Measurements from ENCODE around the gene CSTPP1.

The CSTPP1 gene

GRCh38 chr11:47060807-47061206 lies 124.2 kb downstream of the CSTPP1 start:
- Histone ChIP-seq H3K36me3 (replicated peaks) (no peaks in the 10 kb centered on the region), H3K27ac (no peak overlapping the region), H3K4me3 (ENCODE audit: low read depth, low read length) (no peak overlapping the region), H3K27me3 (replicated peaks) (no peaks in the 10 kb centered on the region)
- no peak for TF ChIP-seq CTCF (IDR thresholded peaks at IDR 0.05; ENCODE audit: low read depth, low read length, missing control alignments)
- DNase-seq: no peak
- in situ Hi-C loops (cut with HindIII; ENCODE audit: low pct_ligation_motif_present, low sequenced_read_pairs): no loop called here

GRCh38 chr11:47061429-47062178 lies 125.0 kb downstream of the CSTPP1 start:
- in situ Hi-C loops (cut with HindIII; ENCODE audit: low pct_ligation_motif_present, low sequenced_read_pairs): no loop called here
- TF ChIP-seq CTCF (IDR thresholded peaks at IDR 0.05; ENCODE audit: low read depth, low read length, missing control alignments): no peak
- no peak overlapping the region for H3K27ac ChIP-seq
- DNase-seq: no peak
- no peaks in the 10 kb centered on the region for H3K36me3 ChIP-seq (replicated peaks)
- no peaks in the 10 kb centered on the region for H3K27me3 ChIP-seq (replicated peaks)
- no peak overlapping the region for H3K4me3 ChIP-seq (ENCODE audit: low read depth, low read length)

GRCh38 chr11:47062736-47063135 lies 126.2 kb downstream of the CSTPP1 start:
- H3K36me3 ChIP-seq (replicated peaks): no peaks in the 10 kb centered on the region
- H3K27me3 ChIP-seq (replicated peaks): no peaks in the 10 kb centered on the region
- H3K4me3 ChIP-seq (ENCODE audit: low read depth, low read length): no peak overlapping the region
- no peak for DNase-seq
- H3K27ac ChIP-seq: no peak overlapping the region
- no peak for TF ChIP-seq CTCF (IDR thresholded peaks at IDR 0.05; ENCODE audit: low read depth, low read length, missing control alignments)
- in situ Hi-C loops (cut with HindIII; ENCODE audit: low pct_ligation_motif_present, low sequenced_read_pairs): no loop called here

GRCh38 chr11:47067401-47067800 lies 130.8 kb downstream of the CSTPP1 start:
- no peak for TF ChIP-seq CTCF (IDR thresholded peaks at IDR 0.05; ENCODE audit: low read depth, low read length, missing control alignments)
- Histone ChIP-seq H3K36me3 (replicated peaks) (no peaks in the 10 kb centered on the region), H3K27ac (no peak overlapping the region), H3K27me3 (replicated peaks) (no peaks in the 10 kb centered on the region), H3K4me3 (ENCODE audit: low read depth, low read length) (no peak overlapping the region)
- in situ Hi-C loops (cut with HindIII; ENCODE audit: low pct_ligation_motif_present, low sequenced_read_pairs): no loop called here
- no peak for DNase-seq

GRCh38 chr11:47070769-47071168 lies 134.2 kb downstream of the CSTPP1 start:
- Histone ChIP-seq H3K4me3 (ENCODE audit: low read depth, low read length) (no peak overlapping the region), H3K36me3 (replicated peaks) (no peaks in the 10 kb centered on the region), H3K27me3 (replicated peaks) (no peaks in the 10 kb centered on the region), H3K27ac (no peak overlapping the region)
- no peak for DNase-seq
- TF ChIP-seq CTCF (IDR thresholded peaks at IDR 0.05; ENCODE audit: low read depth, low read length, missing control alignments): no peak
- in situ Hi-C loops (cut with HindIII; ENCODE audit: low pct_ligation_motif_present, low sequenced_read_pairs): no loop called here

GRCh38 chr11:47071341-47071740 lies 134.8 kb downstream of the CSTPP1 start:
- no peak for DNase-seq
- no peak for TF ChIP-seq CTCF (IDR thresholded peaks at IDR 0.05; ENCODE audit: low read depth, low read length, missing control alignments)
- Histone ChIP-seq H3K27me3 (replicated peaks) (no peaks in the 10 kb centered on the region), H3K4me3 (ENCODE audit: low read depth, low read length) (no peak overlapping the region), H3K27ac (no peak overlapping the region), H3K36me3 (replicated peaks) (no peaks in the 10 kb centered on the region)
- in situ Hi-C loops (cut with HindIII; ENCODE audit: low pct_ligation_motif_present, low sequenced_read_pairs): no loop called here

Measured in brain microvascular endothelial cell (primary cell).